Esophagus squamous epithelium (tissue), 4 donors: ENCODE results near the gene NFKBIB.
A peak's percentile ranks its signal among the peaks of the same experiment; 100 is the strongest.

Source experiments
- POLR2A ChIP-seq, 4 donors: fragments of 450-650 bp; IDR thresholded peaks; one replicate each; pipeline ENCODE4 v1.6.1; 2017; ENCODE audit warnings: antibody characterized with exemption in 4 of 4, mild to moderate bottlenecking in 4 of 4, moderate library complexity in 3 of 4
- TF ChIP-seq, protein P1 (sequence below), 6 experiments: fragments of 450-650 bp in 4 of 6; fragments of 200-600 bp in 2 of 6; sonication (generic) in 2 of 6; IDR thresholded peaks; one replicate each; pipeline ENCODE4 v1.5.1; 2016 to 2019; ENCODE audit warnings: antibody characterized with exemption in 6 of 6, mild to moderate bottlenecking in 4 of 6, moderate library complexity in 4 of 6

- TF ChIP-seq, protein P1, sequence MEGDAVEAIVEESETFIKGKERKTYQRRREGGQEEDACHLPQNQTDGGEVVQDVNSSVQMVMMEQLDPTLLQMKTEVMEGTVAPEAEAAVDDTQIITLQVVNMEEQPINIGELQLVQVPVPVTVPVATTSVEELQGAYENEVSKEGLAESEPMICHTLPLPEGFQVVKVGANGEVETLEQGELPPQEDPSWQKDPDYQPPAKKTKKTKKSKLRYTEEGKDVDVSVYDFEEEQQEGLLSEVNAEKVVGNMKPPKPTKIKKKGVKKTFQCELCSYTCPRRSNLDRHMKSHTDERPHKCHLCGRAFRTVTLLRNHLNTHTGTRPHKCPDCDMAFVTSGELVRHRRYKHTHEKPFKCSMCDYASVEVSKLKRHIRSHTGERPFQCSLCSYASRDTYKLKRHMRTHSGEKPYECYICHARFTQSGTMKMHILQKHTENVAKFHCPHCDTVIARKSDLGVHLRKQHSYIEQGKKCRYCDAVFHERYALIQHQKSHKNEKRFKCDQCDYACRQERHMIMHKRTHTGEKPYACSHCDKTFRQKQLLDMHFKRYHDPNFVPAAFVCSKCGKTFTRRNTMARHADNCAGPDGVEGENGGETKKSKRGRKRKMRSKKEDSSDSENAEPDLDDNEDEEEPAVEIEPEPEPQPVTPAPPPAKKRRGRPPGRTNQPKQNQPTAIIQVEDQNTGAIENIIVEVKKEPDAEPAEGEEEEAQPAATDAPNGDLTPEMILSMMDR (IDR thresholded peaks at IDR 0.05): no peak
- TF ChIP-seq POLR2A (IDR thresholded peaks at IDR 0.05): peak in 1 of 4 donors; percentile 47
These were observed 21.8 kb upstream of the NFKBIB start, which contains the start of gene RINL for GRCh38 chr19:38877781-38878574.
